Measurements from ENCODE around the gene YIF1A. TPM values are rescaled to one million over a fixed set of nuclear protein-coding genes. Genes with fewer than 3 reads are reported as not detected.
A peak's percentile ranks its signal among the peaks of the same experiment; 100 is the strongest.

The YIF1A gene
- total RNA-seq, 2 experiments from 2014 or later, result 57.4 to 64.0 TPM

GRCh38 chr11:66335531-66336233 is 46.7 kb upstream of the YIF1A start:
- CTCF ChIA-PET, result interaction anchor here (0.7 to 8.7 kb wide), 10 partner anchors 9 to 113 kb away, joined by 3 to 133 read pairs (median 5); partner anchors contain the start of genes BRMS1 and CD248
- H3K4me1 Mint-ChIP-seq (ENCODE audit: low read depth), result peaks cover 33% of the 10 kb centered on the region
- TF ChIP-seq CTCF (IDR thresholded peaks at IDR 0.05), result no peak
- peak overlapping the region; percentile 66 for H3K4me3 Mint-ChIP-seq
- POLR2A ChIA-PET, result interaction anchor here (1.6 to 4.7 kb wide), 5 partner anchors 9 to 36 kb away, joined by 5 to 38 read pairs (median 7); partner anchors contain the start of genes B4GAT1, BRMS1, CD248 and SLC29A2
- peaks cover 23% of the 10 kb centered on the region for H3K36me3 Mint-ChIP-seq (ENCODE audit: low read depth)
- no peaks in the 10 kb centered on the region for H3K9me3 Mint-ChIP-seq
- no peaks in the 10 kb centered on the region for H3K27me3 Mint-ChIP-seq
- intact Hi-C loops (cut with micrococcal nuclease), result no loop called here
- peak overlapping the region; percentile 85 for H3K27ac Mint-ChIP-seq
- ATAC-seq (peak; percentile 3), DNase-seq (peak; percentile 24)

- no peak for TF ChIP-seq CTCF (IDR thresholded peaks at IDR 0.05)
- DNase-seq (peak; percentile 25), ATAC-seq (no peak)
- intact Hi-C loops (cut with micrococcal nuclease), result no loop called here
- Mint-ChIP-seq H3K27ac (peak overlapping the region; percentile 76), H3K4me1 (ENCODE audit: low read depth) (peaks cover 33% of the 10 kb centered on the region), H3K27me3 (no peaks in the 10 kb centered on the region), H3K4me3 (no peak overlapping the region), H3K9me3 (no peaks in the 10 kb centered on the region), H3K36me3 (ENCODE audit: low read depth) (peaks cover 23% of the 10 kb centered on the region)
- ChIA-PET POLR2A (interaction anchor here (1.4 to 4.7 kb wide), 6 partner anchors 8 to 46 kb away, joined by 3 to 38 read pairs (median 7); partner anchors contain the start of genes B4GAT1, BRMS1, CD248 and SLC29A2), CTCF (interaction anchor here (0.7 to 8.7 kb wide), 8 partner anchors 9 to 112 kb away, joined by 3 to 133 read pairs (median 4); partner anchors contain the start of genes CD248 and NPAS4)
Observed at GRCh38 chr11:66334605-66335442, 45.9 kb upstream of the YIF1A start.

- POLR2A ChIA-PET, result interaction anchor here (1.4 to 4.7 kb wide), 3 partner anchors 11 to 45 kb away, joined by 3 to 38 read pairs (median 22); partner anchors contain the start of genes BRMS1, CD248 and YIF1A
- CTCF ChIA-PET, result interaction anchor here (0.7 to 8.7 kb wide), 4 partner anchors 20 to 87 kb away, joined by 3 to 133 read pairs (median 4); partner anchors contain the start of genes CD248 and NPAS4
- TF ChIP-seq CTCF (IDR thresholded peaks at IDR 0.05), result no peak
- Mint-ChIP-seq H3K27ac (no peak overlapping the region), H3K36me3 (ENCODE audit: low read depth) (peaks cover 21% of the 10 kb centered on the region), H3K9me3 (no peaks in the 10 kb centered on the region), H3K27me3 (no peaks in the 10 kb centered on the region), H3K4me3 (no peak overlapping the region), H3K4me1 (ENCODE audit: low read depth) (peaks cover 33% of the 10 kb centered on the region)
- DNase-seq (no peak), ATAC-seq (no peak)
- intact Hi-C loops (cut with micrococcal nuclease), result no loop called here
Observed at GRCh38 chr11:66333896-66334604, 45.1 kb upstream of the YIF1A start.

GRCh38 chr11:66333220-66333877 is 44.4 kb upstream of the YIF1A start:
- POLR2A ChIA-PET, result interaction anchor here (1.5 to 4.7 kb wide), 3 partner anchors 12 to 18 kb away, joined by 3 to 38 read pairs (median 9); partner anchors contain the start of genes BRMS1 and CD248
- peaks cover 14% of the 10 kb centered on the region for H3K36me3 Mint-ChIP-seq (ENCODE audit: low read depth)

More at GRCh38 chr11:66333220-66333877, 44.4 kb upstream of the YIF1A start:
- ATAC-seq, result no peak
- Mint-ChIP-seq H3K4me1 (ENCODE audit: low read depth) (peaks cover 33% of the 10 kb centered on the region), H3K27me3 (no peaks in the 10 kb centered on the region), H3K27ac (no peak overlapping the region), H3K9me3 (no peaks in the 10 kb centered on the region), H3K4me3 (no peak overlapping the region)
- intact Hi-C loops (cut with micrococcal nuclease), result no loop called here
- CTCF ChIA-PET, result interaction anchor here (8.7 kb wide), 1 partner anchor 19 kb away, joined by 133 read pairs; the partner anchor contains the start of gene CD248
- no peak for DNase-seq
- TF ChIP-seq CTCF (IDR thresholded peaks at IDR 0.05), result no peak

Measured in activated CD8-positive, alpha-beta T cell treated with anti-CD3 and anti-CD28 coated beads for 36 hours (primary cell).